ENCODE measurements around the gene ABCD3.
"Not testable (repeated sequence)": the region's sequence is repeated elsewhere in the genome, so short reads cannot be mapped to it uniquely, and the experiment has no call there.

DNA sequence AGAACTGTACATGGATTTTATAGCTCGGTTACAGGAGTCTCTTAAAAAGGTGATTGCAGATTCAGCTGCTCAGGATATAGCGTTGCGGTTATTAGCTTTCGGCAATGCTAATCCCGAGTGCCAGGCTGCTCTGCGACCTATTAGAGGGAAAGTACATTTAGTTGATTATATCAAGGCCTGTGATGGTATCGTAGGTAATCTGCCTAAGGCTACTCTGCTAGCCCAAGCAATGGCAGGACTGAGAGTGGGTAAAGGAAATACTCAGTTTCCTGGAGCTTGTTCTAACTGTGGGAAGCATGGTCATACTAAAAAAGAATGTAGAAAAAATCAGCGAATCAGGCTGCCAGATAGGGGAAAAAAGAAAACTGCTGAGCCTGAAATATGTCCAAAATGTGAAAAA is 27.5 kb downstream of the ABCD3 start:
- TF ChIP-seq, protein P1, sequence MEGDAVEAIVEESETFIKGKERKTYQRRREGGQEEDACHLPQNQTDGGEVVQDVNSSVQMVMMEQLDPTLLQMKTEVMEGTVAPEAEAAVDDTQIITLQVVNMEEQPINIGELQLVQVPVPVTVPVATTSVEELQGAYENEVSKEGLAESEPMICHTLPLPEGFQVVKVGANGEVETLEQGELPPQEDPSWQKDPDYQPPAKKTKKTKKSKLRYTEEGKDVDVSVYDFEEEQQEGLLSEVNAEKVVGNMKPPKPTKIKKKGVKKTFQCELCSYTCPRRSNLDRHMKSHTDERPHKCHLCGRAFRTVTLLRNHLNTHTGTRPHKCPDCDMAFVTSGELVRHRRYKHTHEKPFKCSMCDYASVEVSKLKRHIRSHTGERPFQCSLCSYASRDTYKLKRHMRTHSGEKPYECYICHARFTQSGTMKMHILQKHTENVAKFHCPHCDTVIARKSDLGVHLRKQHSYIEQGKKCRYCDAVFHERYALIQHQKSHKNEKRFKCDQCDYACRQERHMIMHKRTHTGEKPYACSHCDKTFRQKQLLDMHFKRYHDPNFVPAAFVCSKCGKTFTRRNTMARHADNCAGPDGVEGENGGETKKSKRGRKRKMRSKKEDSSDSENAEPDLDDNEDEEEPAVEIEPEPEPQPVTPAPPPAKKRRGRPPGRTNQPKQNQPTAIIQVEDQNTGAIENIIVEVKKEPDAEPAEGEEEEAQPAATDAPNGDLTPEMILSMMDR (IDR thresholded peaks at IDR 0.05; ENCODE audit: low read depth, low read length) = not testable (repeated sequence)
- TF ChIP-seq, protein P2, sequence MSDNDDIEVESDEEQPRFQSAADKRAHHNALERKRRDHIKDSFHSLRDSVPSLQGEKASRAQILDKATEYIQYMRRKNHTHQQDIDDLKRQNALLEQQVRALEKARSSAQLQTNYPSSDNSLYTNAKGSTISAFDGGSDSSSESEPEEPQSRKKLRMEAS (IDR thresholded peaks at IDR 0.05; ENCODE audit: low read depth, low read length) = not testable (repeated sequence)
